NCI-H526 (cell line): Measurements from ENCODE around the gene CD151.

Experiments
- DNase-seq, 2 experiments: peaks; one replicate each; lab custom pipeline; 2025; lab: John Stamatoyannopoulos, UW

Gene CD151

GRCh38 chr11:843086-843734 is 10.5 kb downstream of the CD151 start:
- DNase-seq = no peak

- no peak for DNase-seq
Measured at GRCh38 chr11:843818-844692, 11.3 kb downstream of the CD151 start.

GRCh38 chr11:844693-845644 is 12.2 kb downstream of the CD151 start:
- no peak for DNase-seq

- no peak for DNase-seq
Measured at GRCh38 chr11:845872-846495, 13.2 kb downstream of the CD151 start.

- DNase-seq = no peak
Measured at GRCh38 chr11:846496-847098, 13.8 kb downstream of the CD151 start.

GRCh38 chr11:847876-848275 is 15.1 kb downstream of the CD151 start:
- no peak for DNase-seq

GRCh38 chr11:848380-848931 is 15.7 kb downstream of the CD151 start:
- DNase-seq = peak; percentile 35 to 75

GRCh38 chr11:849104-849824 is 16.5 kb downstream of the CD151 start:
- DNase-seq = peak; percentile 61 to 92

GRCh38 chr11:849951-850774 is 17.4 kb downstream of the CD151 start:
- peak in 1 of 2 experiments; percentile 84 for DNase-seq

- DNase-seq = peak in 1 of 2 experiments; percentile 84
Measured at GRCh38 chr11:850775-851763, 18.3 kb downstream of the CD151 start.

GRCh38 chr11:852762-853161 is 20.0 kb downstream of the CD151 start:
- DNase-seq = no peak

GRCh38 chr11:853682-854448 is 21.1 kb downstream of the CD151 start:
- no peak for DNase-seq

GRCh38 chr11:854601-855329 is 22.0 kb downstream of the CD151 start:
- no peak for DNase-seq

GRCh38 chr11:855330-855674 is 22.6 kb downstream of the CD151 start:
- DNase-seq = no peak

GRCh38 chr11:855796-856195 is 23.0 kb downstream of the CD151 start:
- no peak for DNase-seq

- DNase-seq = no peak
Measured at GRCh38 chr11:856397-856796, 23.6 kb downstream of the CD151 start.
